ENCODE results near the gene FOXL3. TPM values are rescaled to one million over a fixed set of nuclear protein-coding genes. Genes with fewer than 3 reads are reported as not detected.
"Not testable (repeated sequence)": the region's sequence is repeated elsewhere in the genome, so short reads cannot be mapped to it uniquely, and the experiment has no call there.

Gene FOXL3
- total RNA-seq, 4 donors from 2014 or later = not detected

DNA sequence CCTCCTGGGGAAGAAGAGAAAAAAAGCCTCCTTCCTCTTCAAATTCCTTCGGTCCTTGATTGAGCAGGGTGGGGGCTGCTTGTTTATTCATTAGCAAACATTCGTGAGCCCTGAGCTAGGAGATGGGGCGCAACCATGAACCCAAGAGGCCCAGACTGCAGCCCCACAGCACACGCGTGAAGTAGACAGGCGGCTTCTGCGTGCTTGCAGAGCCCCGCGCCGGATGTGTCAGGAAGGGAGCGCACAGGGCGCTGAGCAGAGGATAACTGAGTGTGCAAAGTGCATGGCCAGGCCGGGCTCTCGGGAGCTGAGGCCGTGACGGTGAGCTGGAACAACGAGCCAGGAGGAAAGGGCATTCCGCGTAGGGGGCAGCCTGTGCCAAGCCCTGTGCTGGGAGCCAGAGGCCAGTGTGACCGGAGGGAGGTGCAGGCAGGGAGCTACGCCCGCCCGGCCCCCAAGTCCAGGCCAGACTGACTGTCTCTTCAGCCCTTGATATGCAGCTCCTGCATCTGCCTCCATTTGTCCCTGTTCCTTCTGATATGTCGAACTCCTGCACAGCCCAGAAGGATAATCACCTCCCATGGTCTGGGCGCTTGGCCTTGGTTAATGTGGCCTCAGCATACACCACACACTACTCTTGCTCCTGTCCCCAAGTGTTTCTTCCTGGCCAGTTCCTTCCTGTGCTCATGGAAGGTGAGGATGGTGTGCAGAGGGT is 4.6 kb downstream of the FOXL3 start:
- 84% methylated on average over 22 of the region's 25 CpGs for WGBS
- H3K36me3 ChIP-seq = no peaks in the 10 kb centered on the region
- H3K4me3 ChIP-seq = no peak overlapping the region
- H3K27me3 ChIP-seq = peaks cover 6 to 68% (median 28%) of the 10 kb centered on the region in 4 donors
- no peak for DNase-seq (ENCODE audit: extremely low spot score)
- TF ChIP-seq POLR2AphosphoS5 (IDR thresholded peaks at IDR 0.05) = no peak
- no peak for TF ChIP-seq POLR2A (IDR thresholded peaks at IDR 0.05; ENCODE audit: low read depth)
- no peak for TF ChIP-seq EP300 (IDR thresholded peaks at IDR 0.05)
- TF ChIP-seq, protein P1, sequence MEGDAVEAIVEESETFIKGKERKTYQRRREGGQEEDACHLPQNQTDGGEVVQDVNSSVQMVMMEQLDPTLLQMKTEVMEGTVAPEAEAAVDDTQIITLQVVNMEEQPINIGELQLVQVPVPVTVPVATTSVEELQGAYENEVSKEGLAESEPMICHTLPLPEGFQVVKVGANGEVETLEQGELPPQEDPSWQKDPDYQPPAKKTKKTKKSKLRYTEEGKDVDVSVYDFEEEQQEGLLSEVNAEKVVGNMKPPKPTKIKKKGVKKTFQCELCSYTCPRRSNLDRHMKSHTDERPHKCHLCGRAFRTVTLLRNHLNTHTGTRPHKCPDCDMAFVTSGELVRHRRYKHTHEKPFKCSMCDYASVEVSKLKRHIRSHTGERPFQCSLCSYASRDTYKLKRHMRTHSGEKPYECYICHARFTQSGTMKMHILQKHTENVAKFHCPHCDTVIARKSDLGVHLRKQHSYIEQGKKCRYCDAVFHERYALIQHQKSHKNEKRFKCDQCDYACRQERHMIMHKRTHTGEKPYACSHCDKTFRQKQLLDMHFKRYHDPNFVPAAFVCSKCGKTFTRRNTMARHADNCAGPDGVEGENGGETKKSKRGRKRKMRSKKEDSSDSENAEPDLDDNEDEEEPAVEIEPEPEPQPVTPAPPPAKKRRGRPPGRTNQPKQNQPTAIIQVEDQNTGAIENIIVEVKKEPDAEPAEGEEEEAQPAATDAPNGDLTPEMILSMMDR (IDR thresholded peaks at IDR 0.05) = no peak
- H3K9me3 ChIP-seq = no peaks in the 10 kb centered on the region
- peaks cover 4 to 20% (median 15%) of the 10 kb centered on the region in 4 donors for H3K4me1 ChIP-seq
- intact Hi-C loops (cut with DNase I) = no loop called here
- H3K27ac ChIP-seq (replicated peaks in 1 of 4) = no peak overlapping the region

DNA sequence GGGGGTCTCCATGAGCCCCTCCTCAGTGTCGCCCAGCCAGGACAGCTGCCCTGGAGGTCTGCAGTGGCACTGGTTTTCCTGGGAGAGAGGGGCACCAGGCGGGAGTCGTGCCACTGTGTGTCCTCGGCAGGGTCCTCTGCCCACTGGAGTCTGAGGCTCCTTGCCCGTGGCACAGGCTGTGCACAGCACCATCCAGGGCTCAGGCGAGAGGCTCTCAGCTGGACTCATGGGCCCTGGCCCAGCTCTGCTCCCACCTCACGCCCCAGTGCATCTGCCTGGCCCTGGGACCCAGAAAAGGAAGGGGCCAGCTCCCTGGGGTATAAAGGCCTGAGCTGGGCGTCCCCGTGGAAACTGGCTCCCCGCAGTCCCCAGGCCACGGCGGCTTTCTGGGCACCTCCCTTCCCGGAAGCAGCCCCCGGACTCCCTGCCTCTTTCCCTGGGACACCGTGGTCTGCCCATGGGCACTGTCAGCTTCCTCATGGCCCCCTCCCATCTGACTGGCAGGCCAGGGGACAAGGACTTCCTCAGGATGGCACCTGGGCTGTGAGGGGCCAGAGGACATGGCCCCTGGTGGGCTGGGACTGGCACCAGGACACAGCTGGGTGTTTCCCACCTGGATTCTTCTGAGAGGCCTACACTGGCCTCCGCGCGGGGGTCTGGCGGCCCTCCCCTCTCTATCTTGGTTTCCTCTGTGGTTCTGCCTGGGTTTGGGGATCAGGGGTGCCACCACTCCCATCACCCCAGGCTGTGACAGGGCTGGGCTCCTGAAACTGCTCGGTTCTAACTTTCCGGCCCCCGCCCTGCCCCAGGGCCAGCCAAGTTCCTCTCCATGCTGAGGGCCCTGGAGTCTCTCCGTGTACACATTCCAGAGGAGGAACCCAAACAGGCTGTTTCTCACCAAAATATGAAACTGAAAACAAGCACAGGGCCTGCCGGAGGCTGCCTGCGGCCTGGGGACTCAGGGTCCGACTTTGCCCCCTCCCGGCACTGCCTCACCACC is 5.5 kb downstream of the FOXL3 start:
- H3K27ac ChIP-seq (replicated peaks in 1 of 4) = no peak overlapping the region
- H3K9me3 ChIP-seq = no peaks in the 10 kb centered on the region
- peaks cover 0 to 60% (median 20%) of the 10 kb centered on the region in 4 donors for H3K27me3 ChIP-seq
- H3K4me1 ChIP-seq = peaks cover 2 to 11% (median 7%) of the 10 kb centered on the region in 4 donors
- intact Hi-C loops (cut with DNase I) = no loop called here
- no peaks in the 10 kb centered on the region for H3K36me3 ChIP-seq
- WGBS = 79% methylated on average over 18 of the region's 27 CpGs
- TF ChIP-seq POLR2A (IDR thresholded peaks at IDR 0.05; ENCODE audit: low read depth) (no peak), EP300 (IDR thresholded peaks at IDR 0.05) (no peak), POLR2AphosphoS5 (IDR thresholded peaks at IDR 0.05) (no peak)
- TF ChIP-seq, protein P1 (IDR thresholded peaks at IDR 0.05) = no peak
- no peak overlapping the region for H3K4me3 ChIP-seq
- DNase-seq (ENCODE audit: extremely low spot score) = no peak

DNA sequence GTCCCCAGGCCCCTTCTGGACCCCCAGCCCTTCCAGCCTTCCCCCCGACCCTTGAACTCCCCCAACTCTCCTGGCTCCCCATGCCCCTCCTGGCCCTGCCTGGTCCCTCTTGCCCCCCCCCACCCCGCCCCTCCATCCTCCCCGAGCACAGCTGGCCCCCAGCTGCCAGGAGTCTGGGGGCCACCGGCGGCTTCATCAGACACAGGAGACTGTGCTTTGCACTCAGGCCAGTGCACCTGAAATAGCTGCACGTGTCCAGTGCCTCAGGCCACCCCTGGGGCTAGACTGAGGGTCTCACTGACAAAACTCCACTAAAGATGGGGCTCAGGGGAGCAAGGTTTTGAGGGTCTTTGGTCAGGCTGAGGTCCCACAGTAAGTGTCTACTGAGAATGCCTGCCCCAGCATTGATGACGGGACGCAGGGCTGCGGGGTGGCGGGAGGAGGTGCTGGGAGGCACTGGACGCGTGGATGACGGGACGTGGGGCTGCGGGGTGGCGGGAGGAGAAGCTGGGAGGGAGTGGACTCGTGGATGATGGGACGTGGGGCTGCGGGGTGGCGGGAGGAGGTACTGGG is 6.5 kb downstream of the FOXL3 start:
- intact Hi-C loops (cut with DNase I) = no loop called here
- Histone ChIP-seq H3K4me3 (no peak overlapping the region), H3K36me3 (no peaks in the 10 kb centered on the region), H3K27me3 (peaks cover 0 to 50% (median 13%) of the 10 kb centered on the region in 4 donors), H3K9me3 (no peaks in the 10 kb centered on the region), H3K4me1 (peaks cover 0 to 1% (median 0%) of the 10 kb centered on the region in 4 donors), H3K27ac (replicated peaks in 1 of 4) (no peak overlapping the region)
- DNase-seq (ENCODE audit: extremely low spot score) = no peak
- 87% methylated on average over 19 of the region's 20 CpGs for WGBS
- TF ChIP-seq EP300 (IDR thresholded peaks at IDR 0.05) = no peak
- TF ChIP-seq POLR2A (IDR thresholded peaks at IDR 0.05; ENCODE audit: low read depth) = no peak
- no peak for TF ChIP-seq POLR2AphosphoS5 (IDR thresholded peaks at IDR 0.05)
- TF ChIP-seq, protein P1 (IDR thresholded peaks at IDR 0.05) = no peak

DNA sequence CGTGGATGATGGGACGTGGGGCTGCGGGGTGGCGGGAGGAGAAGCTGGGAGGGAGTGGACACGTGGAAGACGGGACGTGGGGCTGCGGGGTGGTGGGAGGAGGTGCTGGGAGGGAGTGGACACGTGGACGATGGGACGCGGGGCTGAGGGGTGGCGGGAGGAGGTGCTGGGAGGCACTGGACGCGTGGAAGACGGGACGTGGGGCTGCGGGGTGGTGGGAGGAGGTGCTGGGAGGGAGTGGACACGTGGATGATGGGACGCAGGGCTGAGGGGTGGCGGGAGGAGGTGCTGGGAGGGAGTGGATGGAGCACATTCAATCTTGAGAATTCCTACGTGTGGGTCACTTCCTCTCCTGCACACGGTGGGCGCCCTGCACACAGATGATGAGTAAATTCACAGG is 7.2 kb downstream of the FOXL3 start:
- DNase-seq (ENCODE audit: extremely low spot score); H3K27ac ChIP-seq (replicated peaks in 1 of 4); H3K9me3 ChIP-seq; H3K4me1 ChIP-seq; H3K36me3 ChIP-seq; intact Hi-C loops (cut with DNase I); H3K4me3 ChIP-seq: not testable (repeated sequence)
- 82% methylated on average over 23 of the region's 24 CpGs for WGBS
- H3K27me3 ChIP-seq = peaks cover 0 to 43% (median 10%) of the 10 kb centered on the region in 4 donors
